Measurements from ENCODE around the gene ABCB11.

DNA sequence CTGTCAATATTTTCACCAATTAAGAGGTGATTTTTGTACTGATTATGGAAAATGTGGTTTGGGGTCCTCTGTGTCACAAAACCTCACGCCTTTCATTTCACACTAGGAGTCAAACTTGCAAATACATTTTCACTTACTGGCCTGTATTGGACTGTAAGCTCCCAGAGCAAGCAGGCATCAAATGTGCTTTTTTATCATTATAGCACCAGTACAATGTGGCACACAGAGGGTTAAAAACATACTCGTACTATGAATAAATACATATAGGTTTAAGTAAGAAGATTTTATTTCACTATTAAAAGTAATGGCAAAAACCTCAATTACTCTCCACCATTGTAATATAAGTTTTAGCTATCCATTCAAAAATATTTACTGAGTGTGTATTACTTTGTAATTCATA, 56.7 kb downstream of the ABCB11 start:
- TF ChIP-seq, protein P1, sequence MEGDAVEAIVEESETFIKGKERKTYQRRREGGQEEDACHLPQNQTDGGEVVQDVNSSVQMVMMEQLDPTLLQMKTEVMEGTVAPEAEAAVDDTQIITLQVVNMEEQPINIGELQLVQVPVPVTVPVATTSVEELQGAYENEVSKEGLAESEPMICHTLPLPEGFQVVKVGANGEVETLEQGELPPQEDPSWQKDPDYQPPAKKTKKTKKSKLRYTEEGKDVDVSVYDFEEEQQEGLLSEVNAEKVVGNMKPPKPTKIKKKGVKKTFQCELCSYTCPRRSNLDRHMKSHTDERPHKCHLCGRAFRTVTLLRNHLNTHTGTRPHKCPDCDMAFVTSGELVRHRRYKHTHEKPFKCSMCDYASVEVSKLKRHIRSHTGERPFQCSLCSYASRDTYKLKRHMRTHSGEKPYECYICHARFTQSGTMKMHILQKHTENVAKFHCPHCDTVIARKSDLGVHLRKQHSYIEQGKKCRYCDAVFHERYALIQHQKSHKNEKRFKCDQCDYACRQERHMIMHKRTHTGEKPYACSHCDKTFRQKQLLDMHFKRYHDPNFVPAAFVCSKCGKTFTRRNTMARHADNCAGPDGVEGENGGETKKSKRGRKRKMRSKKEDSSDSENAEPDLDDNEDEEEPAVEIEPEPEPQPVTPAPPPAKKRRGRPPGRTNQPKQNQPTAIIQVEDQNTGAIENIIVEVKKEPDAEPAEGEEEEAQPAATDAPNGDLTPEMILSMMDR (conservative IDR thresholded peaks at IDR 0.05) = no peak
- no peak for TF ChIP-seq EZH2 (IDR thresholded peaks at IDR 0.05; ENCODE audit: low read depth)
